ENCODE data around the gene ANGPTL5. TPM values are rescaled to one million over a fixed set of nuclear protein-coding genes. Genes with fewer than 3 reads are reported as not detected.

Gene ANGPTL5
- total RNA-seq, 3 donors from 2014 or later: 0.16 to 0.46 TPM; not detected in 1

DNA sequence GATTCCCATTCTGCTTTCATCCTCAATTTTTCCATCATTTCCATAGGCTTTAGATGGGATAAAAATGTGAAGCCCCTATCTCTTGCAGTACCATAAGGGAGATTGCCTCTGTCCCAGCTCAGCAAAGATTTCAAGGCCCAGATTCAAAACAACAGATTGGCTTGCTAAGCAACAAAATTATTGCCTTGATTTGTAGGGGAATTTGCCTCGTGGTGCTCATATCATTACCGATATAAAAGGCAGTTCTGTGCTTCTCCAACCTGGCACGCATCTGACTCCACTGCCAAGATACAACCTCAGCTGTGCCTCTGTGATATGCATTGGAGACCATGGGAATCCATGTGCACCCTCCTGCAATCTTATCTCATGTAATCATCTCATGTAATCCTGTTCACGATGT, 26.6 kb downstream of the ANGPTL5 start:
- Histone ChIP-seq H3K9me3 (no peaks in the 10 kb centered on the region), H3K4me1 (ENCODE audit: low read depth) (no peaks in the 10 kb centered on the region), H3K36me3 (ENCODE audit: low read depth) (no peaks in the 10 kb centered on the region), H3K4me3 (no peak overlapping the region)
- DNase-seq (no peak), ATAC-seq (no peak)
- intact Hi-C loops (cut with DNase I, micrococcal nuclease): loop anchor here in 1 of 2 donors (5.0 kb wide), 1 partner anchor 73 kb away; no protein-coding TSS in a partner anchor
- TF ChIP-seq, protein P1, sequence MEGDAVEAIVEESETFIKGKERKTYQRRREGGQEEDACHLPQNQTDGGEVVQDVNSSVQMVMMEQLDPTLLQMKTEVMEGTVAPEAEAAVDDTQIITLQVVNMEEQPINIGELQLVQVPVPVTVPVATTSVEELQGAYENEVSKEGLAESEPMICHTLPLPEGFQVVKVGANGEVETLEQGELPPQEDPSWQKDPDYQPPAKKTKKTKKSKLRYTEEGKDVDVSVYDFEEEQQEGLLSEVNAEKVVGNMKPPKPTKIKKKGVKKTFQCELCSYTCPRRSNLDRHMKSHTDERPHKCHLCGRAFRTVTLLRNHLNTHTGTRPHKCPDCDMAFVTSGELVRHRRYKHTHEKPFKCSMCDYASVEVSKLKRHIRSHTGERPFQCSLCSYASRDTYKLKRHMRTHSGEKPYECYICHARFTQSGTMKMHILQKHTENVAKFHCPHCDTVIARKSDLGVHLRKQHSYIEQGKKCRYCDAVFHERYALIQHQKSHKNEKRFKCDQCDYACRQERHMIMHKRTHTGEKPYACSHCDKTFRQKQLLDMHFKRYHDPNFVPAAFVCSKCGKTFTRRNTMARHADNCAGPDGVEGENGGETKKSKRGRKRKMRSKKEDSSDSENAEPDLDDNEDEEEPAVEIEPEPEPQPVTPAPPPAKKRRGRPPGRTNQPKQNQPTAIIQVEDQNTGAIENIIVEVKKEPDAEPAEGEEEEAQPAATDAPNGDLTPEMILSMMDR (IDR thresholded peaks at IDR 0.05): no peak

DNA sequence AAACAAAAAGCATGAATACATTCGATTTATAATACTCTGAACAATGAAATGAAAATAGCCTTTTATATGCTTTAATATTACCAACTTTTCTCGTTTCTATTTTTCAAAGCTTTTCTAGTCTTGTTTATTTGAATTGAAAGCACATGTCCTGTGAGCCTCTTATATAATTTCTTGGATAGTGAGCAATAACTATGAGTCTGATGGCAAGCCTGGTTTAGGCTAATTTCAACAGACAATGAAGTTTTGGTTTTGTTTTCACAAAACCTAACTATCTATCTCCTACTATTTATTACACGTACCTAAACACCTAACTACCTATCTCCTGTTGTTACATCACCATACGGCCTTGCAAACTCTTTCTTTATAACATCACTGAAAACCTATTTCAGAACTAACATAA, 30.7 kb downstream of the ANGPTL5 start:
- DNase-seq (no peak), ATAC-seq (no peak)
- TF ChIP-seq, protein P1 (IDR thresholded peaks at IDR 0.05): no peak
- Histone ChIP-seq H3K4me1 (ENCODE audit: low read depth) (no peaks in the 10 kb centered on the region), H3K36me3 (ENCODE audit: low read depth) (no peaks in the 10 kb centered on the region), H3K9me3 (no peaks in the 10 kb centered on the region), H3K4me3 (no peak overlapping the region)
- intact Hi-C loops (cut with DNase I, micrococcal nuclease): no loop called here

DNA sequence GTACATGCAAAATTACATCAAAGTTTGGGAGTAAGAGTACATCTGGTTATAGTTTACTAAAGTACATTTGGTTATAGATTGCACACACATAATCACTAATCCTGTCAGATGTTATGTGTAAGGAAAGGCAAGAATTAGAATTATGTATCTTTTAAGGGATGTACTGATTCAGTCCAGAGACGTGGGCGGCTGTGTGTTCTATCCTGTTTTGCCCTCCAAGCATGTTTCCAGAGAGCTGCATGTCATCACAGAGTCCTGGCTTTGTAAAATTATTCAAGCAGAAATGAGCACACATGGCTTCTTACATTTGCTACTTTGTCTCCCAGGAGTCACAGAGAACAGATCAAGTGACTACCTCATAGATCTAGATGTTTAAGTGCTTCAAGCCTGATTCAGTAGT, 34.7 kb downstream of the ANGPTL5 start:
- H3K4me3 ChIP-seq: no peak overlapping the region
- TF ChIP-seq, protein P1 (IDR thresholded peaks at IDR 0.05): no peak

DNA sequence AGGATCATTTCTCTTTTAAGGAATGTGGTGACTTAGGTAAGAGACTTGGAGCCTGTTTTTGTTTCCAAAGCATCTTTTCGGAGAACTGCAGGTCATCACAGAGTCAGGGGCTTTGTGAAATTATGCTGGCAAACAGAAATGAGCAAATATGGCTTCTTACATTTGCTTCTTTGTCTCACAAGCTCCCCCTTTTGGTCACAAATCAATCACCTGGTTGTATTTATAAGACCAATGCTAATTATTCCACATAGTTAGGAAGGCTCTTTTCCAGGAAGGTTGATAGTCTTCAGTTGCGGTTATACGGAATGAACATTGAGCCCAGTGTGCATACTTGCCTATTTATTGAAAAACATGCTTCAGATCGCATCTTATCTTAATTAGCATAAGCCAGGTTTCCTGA, 36.1 kb downstream of the ANGPTL5 start:
- H3K36me3 ChIP-seq (ENCODE audit: low read depth): no peaks in the 10 kb centered on the region
- H3K9me3 ChIP-seq: no peaks in the 10 kb centered on the region
- H3K4me1 ChIP-seq (ENCODE audit: low read depth): no peaks in the 10 kb centered on the region
- DNase-seq (peak in 1 of 3 donors; percentile 43), ATAC-seq (no peak)
- H3K4me3 ChIP-seq: no peak overlapping the region
- intact Hi-C loops (cut with DNase I, micrococcal nuclease): no loop called here
- TF ChIP-seq, protein P1 (IDR thresholded peaks at IDR 0.05): no peak

More for the DNA sequence above, 34.7 kb downstream of the ANGPTL5 start:
- no peak for DNase-seq
- Histone ChIP-seq H3K36me3 (ENCODE audit: low read depth) (no peaks in the 10 kb centered on the region), H3K9me3 (no peaks in the 10 kb centered on the region), H3K4me1 (ENCODE audit: low read depth) (no peaks in the 10 kb centered on the region)
- ATAC-seq: no peak
- intact Hi-C loops (cut with DNase I, micrococcal nuclease): no loop called here

DNA sequence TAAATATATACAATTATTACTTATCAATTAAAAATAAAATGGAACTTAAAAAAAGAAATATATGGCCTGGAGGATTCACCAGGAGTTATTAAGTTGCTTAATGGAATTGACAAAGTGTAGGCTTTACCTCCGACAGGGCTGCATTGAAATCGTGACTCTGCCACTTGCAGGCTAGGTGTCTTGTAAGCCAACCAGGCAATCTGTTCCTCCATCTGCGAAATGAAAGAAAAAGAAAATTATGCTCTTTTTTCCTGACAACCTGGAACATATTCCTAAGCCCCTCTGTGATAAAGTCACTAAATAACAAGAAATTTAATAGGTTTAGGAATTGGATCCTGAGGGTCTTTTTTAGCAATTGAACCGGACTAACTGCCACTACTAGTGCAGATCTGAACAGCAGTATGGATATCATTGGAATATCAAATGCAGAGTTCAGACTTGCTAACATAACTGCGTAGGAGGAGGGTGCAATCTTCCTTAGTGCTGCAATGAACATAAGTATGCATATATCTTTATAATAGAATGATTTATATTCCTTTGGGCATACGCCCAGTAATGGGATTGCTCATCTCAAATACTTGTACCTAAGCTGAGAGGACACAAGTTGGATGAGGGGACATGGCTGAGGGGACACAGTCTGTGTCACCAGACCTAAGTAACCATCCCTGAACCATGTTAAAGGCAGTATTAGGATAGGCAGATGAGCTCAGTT, 44.0 kb downstream of the ANGPTL5 start:
- no peak overlapping the region for H3K4me3 ChIP-seq
- TF ChIP-seq, protein P1 (IDR thresholded peaks at IDR 0.05): no peak
- ATAC-seq (no peak), DNase-seq (no peak)
- H3K4me1 ChIP-seq (ENCODE audit: low read depth): no peaks in the 10 kb centered on the region
- no peaks in the 10 kb centered on the region for H3K36me3 ChIP-seq (ENCODE audit: low read depth)
- intact Hi-C loops (cut with DNase I, micrococcal nuclease): no loop called here
- no peaks in the 10 kb centered on the region for H3K9me3 ChIP-seq

Measured in mucosa of descending colon (tissue), 3 donors.